ENCODE measurements around the gene CALHM1. TPM values are rescaled to one million over a fixed set of nuclear protein-coding genes. Genes with fewer than 3 reads are reported as not detected.

Gene CALHM1
- total and polyA plus RNA-seq, 2 of the 8 experiments (the other 6 are each of a cell fraction or from before 2014, with no cell fraction given): 0.29 to 0.34 TPM

GRCh38 chr10:103457896-103458583 lies 660 bp downstream of the CALHM1 start:
- FAIRE-seq (no peak), DNase-seq (ENCODE audit: low read depth in 1 of 2, low spot score in 2 of 2) (no peak)
- H3K14ac ChIP-seq (ENCODE audit: insufficient read length): no peak overlapping the region
- H4K20me1 ChIP-seq (replicated peaks in 1 of 2; ENCODE audit: control insufficient read depth in 1 of 2, insufficient read depth in 2 of 2, low read length in 2 of 2): no peaks in the 10 kb centered on the region
- H3K27ac ChIP-seq (ENCODE audit: low read depth, low read length): no peak overlapping the region
- H3K4ac ChIP-seq (replicated peaks; ENCODE audit: insufficient read length, low read depth, low read length): no peak overlapping the region
- H3K23ac ChIP-seq (ENCODE audit: insufficient read length): no peak overlapping the region
- H2AFZ ChIP-seq (ENCODE audit: low read length): no peak overlapping the region
- no peak overlapping the region for H2BK120ac ChIP-seq (replicated peaks; ENCODE audit: low read depth, low read length)
- 96% methylated on average over 39 of the region's 39 CpGs; no CpG with 5 or more reads in 1 of the 2 experiments for WGBS, 2 experiments (ENCODE audit: extremely low coverage in 1 of 2, insufficient coverage in 1 of 2, insufficient read length in 1 of 2, insufficient replicate concordance in 2 of 2, low coverage in 1 of 2, low lambda C conversion rate in 2 of 2, missing lambda C conversion rate in 1 of 2)
- H3K4me1 ChIP-seq (replicated peaks in 1 of 4; ENCODE audit: control insufficient read depth in 3 of 4, insufficient read depth in 4 of 4, low read length in 3 of 4): peaks cover 0 to 8% (median 7%) of the 10 kb centered on the region in 4 experiments; a peak in 4 of 7 replicates
- CTCF ChIA-PET (ENCODE audit: partially characterized antibody): interaction anchor here (0.9 to 6.0 kb wide), 4 partner anchors 14 to 107 kb away, joined by 3 to 39 read pairs (median 3); no protein-coding TSS in a partner anchor
- POLR2A ChIA-PET (ENCODE audit: partially characterized antibody): no interaction called here
- H3K9me3 ChIP-seq (ENCODE audit: insufficient read depth in 2 of 2, low read depth in 1 of 2, low read length in 1 of 2): no peaks in the 10 kb centered on the region
- H4K91ac ChIP-seq (replicated peaks; ENCODE audit: insufficient read length, low read length): no peak overlapping the region
- H3K23me2 ChIP-seq (ENCODE audit: low read depth, low read length): no peaks in the 10 kb centered on the region
- H3K9ac ChIP-seq (replicated peaks in 1 of 4; ENCODE audit: extremely low read depth in 1 of 4, low read depth in 3 of 4, low read length in 3 of 4): no peak overlapping the region
- H2BK20ac ChIP-seq (ENCODE audit: low read length): no peak overlapping the region
- no peak overlapping the region for H3K4me2 ChIP-seq (ENCODE audit: insufficient read depth in 1 of 2, low read depth in 2 of 2, low read length in 2 of 2)
- H3K27me3 ChIP-seq (replicated peaks in 1 of 4; ENCODE audit: control insufficient read depth in 3 of 4, extremely low read depth in 1 of 4, insufficient read depth in 3 of 4, low read length in 3 of 4): no peaks in the 10 kb centered on the region; a peak in 2 of 7 replicates
- 0 out of 2 replicates have a peak overlapping the region, but pooled peaks have one; percentile 39 for H2AK5ac ChIP-seq (ENCODE audit: low read depth, low read length)
- H3K79me1 ChIP-seq (ENCODE audit: low read depth, low read length): no peaks in the 10 kb centered on the region
- no peak overlapping the region for H4K5ac ChIP-seq (ENCODE audit: insufficient read length, low read depth, low read length)
- peak overlapping the region; percentile 46; the same call in 1 of the 2 replicates for H2BK15ac ChIP-seq (ENCODE audit: low read length)
- H4K8ac ChIP-seq (ENCODE audit: extremely low read depth, insufficient read depth, low read length): peak overlapping the region; percentile 79
- H2BK12ac ChIP-seq (ENCODE audit: low read depth, low read length): 0 out of 2 replicates have a peak overlapping the region, but pooled peaks have one; percentile 9
- no peaks in the 10 kb centered on the region for H3K36me3 ChIP-seq (ENCODE audit: control insufficient read depth in 2 of 4, insufficient read depth in 4 of 4, low read length in 3 of 4)
- no peak overlapping the region for H3K56ac ChIP-seq (replicated peaks; ENCODE audit: insufficient read length, low read depth, low read length)
- H3K18ac ChIP-seq (ENCODE audit: extremely low read depth, low read length): no peak overlapping the region
- H3K79me2 ChIP-seq (ENCODE audit: control insufficient read depth in 1 of 2, insufficient read depth in 2 of 2, low read length in 2 of 2): no peaks in the 10 kb centered on the region
- H2BK5ac ChIP-seq (ENCODE audit: low read depth, low read length): no peak overlapping the region; the same call in 1 of the 2 replicates
- no peak overlapping the region for H3K4me3 ChIP-seq (ENCODE audit: extremely low read depth in 1 of 4, insufficient read depth in 2 of 4, low read depth in 3 of 4, low read length in 4 of 4)
- TF ChIP-seq USF2 (IDR thresholded peaks at IDR 0.05; ENCODE audit: low read length) (no peak), TEAD4 (IDR thresholded peaks at IDR 0.05; ENCODE audit: low read depth, low read length) (no peak), SIN3A (conservative IDR thresholded peaks at IDR 0.05 in 1 of 2, IDR thresholded peaks at IDR 0.05 in 1 of 2; ENCODE audit: low read depth in 1 of 2, low read length in 2 of 2) (no peak), RAD21 (IDR thresholded peaks at IDR 0.05 in 1 of 2, conservative IDR thresholded peaks at IDR 0.05 in 1 of 2; ENCODE audit: low read depth in 2 of 2, low read length in 2 of 2) (no peak), SIRT6 (IDR thresholded peaks at IDR 0.05; ENCODE audit: low read length) (no peak)

Measured in H1 (cell line).